Pancreas (tissue), 10 donors: ENCODE results near the gene RPS6KC1. TPM values are rescaled to one million over a fixed set of nuclear protein-coding genes. Genes with fewer than 3 reads are reported as not detected.

Experiments used
- ATAC-seq, 4 donors: fragments of 200-7000 bp; cut with Tn5 transposase; one replicate each; pipeline versions ENCODE4 v1.8.0 to v1.9.1; 2020; ENCODE audit warnings: mild to moderate bottlenecking in 4 of 4, moderate library complexity in 4 of 4
- DNase-seq, 6 donors: peaks; one replicate each; pipeline ENCODE4 v3.0.0-alpha.2; 2020
- FAIRE-seq: peaks from 2 replicates; lab custom pipeline; 2012; peaks lifted over from hg19 to GRCh38; lab: Jason Lieb, UNC
- H3K27ac ChIP-seq, 4 donors: fragments of 200-600 bp; sonication (generic); 1 replicate in 3 of 4; 2 replicates in 1 of 4; pipeline versions ENCODE4 v1.5.0 to v1.8.0; 2020
- H3K27me3 ChIP-seq, 4 donors: fragments of 200-600 bp; one replicate each; pipeline ENCODE4 v1.8.0; 2021
- H3K36me3 ChIP-seq, 3 donors: fragments of 200-600 bp; sonication (generic) in 1 of 3; one replicate each; pipeline versions ENCODE4 v1.5.0 to v1.8.0; 2020 to 2021
- H3K4me1 ChIP-seq, 3 donors: fragments of 200-600 bp; one replicate each; pipeline ENCODE4 v1.8.0; 2021
- H3K4me3 ChIP-seq, 4 donors: fragments of 200-600 bp; sonication (generic) in 2 of 4; one replicate each; pipeline versions ENCODE4 v1.5.0 to v1.8.0; 2020 to 2021
- H3K9me3 ChIP-seq, 4 donors: fragments of 200-600 bp; one replicate each; pipeline ENCODE4 v1.8.0; 2021
- WGBS, 2 donors: extraction: QIAGEN DNeasy Blood & Tissue Kit; methylation state at CpG; one replicate each; pipeline ENCODE4 v1.1.7; 2013; 5-methylcytosine and 5-hydroxymethylcytosine counted together
- intact Hi-C, 3 donors: fragments of 100-400 bp; cut with DNase I; formaldehyde crosslinking; loops; one replicate each; pipeline versions ENCODE4 v1.11.1 to v1.14.2; 2022
- polyA plus RNA-seq, 2 donors: library from polyadenylated mRNA; stranded (reverse); fragments of 200-250 nt; gene quantifications; one replicate each; pipeline ENCODE4 v1.2.3, GENCODE V29; 2013
- total RNA-seq, 6 donors: library from RNA; stranded (reverse); fragmentation: NEBNext Ultra II Directional in 4 of 6; extraction: Animal tissue kit (Norgen Biotek cat#: 25700) in 4 of 6; gene quantifications; one replicate each; pipeline versions ENCODE4 v1.2.1 to v1.2.4, GENCODE V29; 2021 to 2023
- TF ChIP-seq, protein P1 (sequence below), 4 donors: fragments of 200-600 bp; sonication (generic) in 3 of 4; IDR thresholded peaks; one replicate each; pipeline versions ENCODE4 v1.5.0 to v1.8.0; 2021; ENCODE audit warnings: antibody characterized with exemption in 4 of 4
- donor health status: healthy with polysubstance abuse.
- donor health status: DM: no; HTN: no; CAD: no; lungs with moderate emphysema.
- donor health status: DM: no; HTN: no; CAD: no.
- donor health status: control.
- donor health status: control.
- donor health status: Bipolar disorder and iron deficiency.
- donor health status: DM: yes; HTN: yes; CAD: no.
- donor health status: DM: no; HTN: no; CAD: no.
- donor health status: DM: no; HTN: no; CAD: no.
- donor health status: DM: yes; HTN: yes; CAD: no.

RPS6KC1 gene
- total and polyA plus RNA-seq, 8 donors, result 2.3 to 11.4 (median 7.0) TPM

DNA sequence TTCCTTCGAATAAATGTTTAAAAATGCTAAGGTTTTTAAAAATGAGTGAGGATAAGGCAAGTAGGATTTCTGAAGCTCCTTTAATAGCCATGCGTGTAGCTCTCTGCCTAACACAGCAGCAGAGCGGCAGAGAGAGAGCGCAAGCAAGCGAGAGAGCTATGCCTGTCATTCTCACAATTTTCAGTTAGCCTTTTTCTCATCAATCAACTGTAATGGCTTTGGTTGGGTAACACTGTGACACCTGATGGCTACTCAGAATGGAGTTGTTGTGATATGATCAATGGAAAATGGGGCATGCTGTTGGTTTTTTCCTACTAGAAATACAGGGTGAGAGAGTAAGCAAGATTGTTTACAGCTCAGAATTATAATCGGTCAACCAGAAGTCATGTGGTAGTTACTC is 198.4 kb downstream of the RPS6KC1 start:
- H3K9me3 ChIP-seq, result no peaks in the 10 kb centered on the region
- no peak overlapping the region for H3K27ac ChIP-seq
- H3K36me3 ChIP-seq, result no peaks in the 10 kb centered on the region
- FAIRE-seq (no peak), ATAC-seq (no peak), DNase-seq (no peak)
- 96 to 99% methylated on average over 6 of the region's 6 CpGs for WGBS, 2 donors
- no peak overlapping the region for H3K4me3 ChIP-seq
- H3K4me1 ChIP-seq, result peaks cover 4 to 16% (median 12%) of the 10 kb centered on the region in 3 donors
- TF ChIP-seq, protein P1, sequence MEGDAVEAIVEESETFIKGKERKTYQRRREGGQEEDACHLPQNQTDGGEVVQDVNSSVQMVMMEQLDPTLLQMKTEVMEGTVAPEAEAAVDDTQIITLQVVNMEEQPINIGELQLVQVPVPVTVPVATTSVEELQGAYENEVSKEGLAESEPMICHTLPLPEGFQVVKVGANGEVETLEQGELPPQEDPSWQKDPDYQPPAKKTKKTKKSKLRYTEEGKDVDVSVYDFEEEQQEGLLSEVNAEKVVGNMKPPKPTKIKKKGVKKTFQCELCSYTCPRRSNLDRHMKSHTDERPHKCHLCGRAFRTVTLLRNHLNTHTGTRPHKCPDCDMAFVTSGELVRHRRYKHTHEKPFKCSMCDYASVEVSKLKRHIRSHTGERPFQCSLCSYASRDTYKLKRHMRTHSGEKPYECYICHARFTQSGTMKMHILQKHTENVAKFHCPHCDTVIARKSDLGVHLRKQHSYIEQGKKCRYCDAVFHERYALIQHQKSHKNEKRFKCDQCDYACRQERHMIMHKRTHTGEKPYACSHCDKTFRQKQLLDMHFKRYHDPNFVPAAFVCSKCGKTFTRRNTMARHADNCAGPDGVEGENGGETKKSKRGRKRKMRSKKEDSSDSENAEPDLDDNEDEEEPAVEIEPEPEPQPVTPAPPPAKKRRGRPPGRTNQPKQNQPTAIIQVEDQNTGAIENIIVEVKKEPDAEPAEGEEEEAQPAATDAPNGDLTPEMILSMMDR (IDR thresholded peaks at IDR 0.05), result no peak
- intact Hi-C loops, result loop anchor here in 1 of 3 donors (10.0 kb wide), 1 partner anchor 875 kb away; no protein-coding TSS in a partner anchor
- no peaks in the 10 kb centered on the region for H3K27me3 ChIP-seq

DNA sequence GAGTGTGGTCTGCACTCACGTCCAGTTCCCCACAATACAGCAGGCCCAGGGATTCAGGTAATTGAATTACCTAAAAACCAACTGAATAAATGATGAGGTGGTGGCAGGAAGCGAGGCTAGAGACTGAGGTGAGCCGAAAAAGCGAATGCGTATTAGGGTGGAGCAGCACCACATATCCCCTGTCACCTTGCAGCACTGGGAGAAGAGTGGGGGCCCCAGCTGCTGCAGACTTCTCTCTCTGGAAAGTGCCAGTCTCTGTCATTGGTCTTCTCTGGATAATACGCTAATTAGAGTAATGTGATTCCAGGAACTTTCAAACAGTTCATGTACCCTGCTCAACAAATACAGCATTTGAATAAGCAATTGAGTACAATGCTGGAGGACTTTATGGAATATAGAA is 199.0 kb downstream of the RPS6KC1 start:
- peaks cover 4 to 16% (median 12%) of the 10 kb centered on the region in 3 donors for H3K4me1 ChIP-seq
- intact Hi-C loops, result no loop called here
- no peak overlapping the region for H3K4me3 ChIP-seq
- FAIRE-seq (no peak), ATAC-seq (no peak), DNase-seq (no peak)
- no peaks in the 10 kb centered on the region for H3K27me3 ChIP-seq
- TF ChIP-seq, protein P1 (IDR thresholded peaks at IDR 0.05), result no peak
- no peaks in the 10 kb centered on the region for H3K36me3 ChIP-seq
- H3K9me3 ChIP-seq, result no peaks in the 10 kb centered on the region
- no peak overlapping the region for H3K27ac ChIP-seq
- WGBS, 2 donors, result 98% methylated on average over 6 of the region's 6 CpGs

DNA sequence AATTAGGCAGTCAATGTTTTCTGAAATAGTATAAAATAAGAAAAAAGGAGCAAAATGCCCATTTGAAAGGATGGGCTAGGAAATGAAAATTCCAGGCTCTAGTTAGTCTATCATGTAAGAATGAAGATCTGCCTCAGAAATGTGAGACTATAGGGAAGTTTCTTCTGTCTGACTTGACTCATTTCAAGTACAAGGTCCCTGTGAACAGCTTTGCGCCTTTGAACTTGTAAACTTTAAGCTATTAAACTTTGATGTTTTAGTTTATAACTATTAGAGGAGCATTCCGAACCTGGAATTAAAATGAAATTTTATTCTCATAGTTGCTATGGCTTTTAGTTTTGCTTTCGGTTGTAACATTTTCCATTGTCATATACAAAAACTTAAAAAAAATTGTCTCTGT is 199.4 kb downstream of the RPS6KC1 start:
- H3K27ac ChIP-seq, result no peak overlapping the region
- no peak overlapping the region for H3K4me3 ChIP-seq
- no peak for FAIRE-seq
- TF ChIP-seq, protein P1 (IDR thresholded peaks at IDR 0.05), result no peak
- 97 to 98% methylated on average over 3 of the region's 3 CpGs for WGBS, 2 donors
- no peaks in the 10 kb centered on the region for H3K27me3 ChIP-seq
- intact Hi-C loops, result no loop called here
- no peak for DNase-seq
- ATAC-seq, result no peak
- H3K36me3 ChIP-seq, result no peaks in the 10 kb centered on the region
- H3K9me3 ChIP-seq, result no peaks in the 10 kb centered on the region
- peaks cover 4 to 16% (median 12%) of the 10 kb centered on the region in 3 donors for H3K4me1 ChIP-seq

DNA sequence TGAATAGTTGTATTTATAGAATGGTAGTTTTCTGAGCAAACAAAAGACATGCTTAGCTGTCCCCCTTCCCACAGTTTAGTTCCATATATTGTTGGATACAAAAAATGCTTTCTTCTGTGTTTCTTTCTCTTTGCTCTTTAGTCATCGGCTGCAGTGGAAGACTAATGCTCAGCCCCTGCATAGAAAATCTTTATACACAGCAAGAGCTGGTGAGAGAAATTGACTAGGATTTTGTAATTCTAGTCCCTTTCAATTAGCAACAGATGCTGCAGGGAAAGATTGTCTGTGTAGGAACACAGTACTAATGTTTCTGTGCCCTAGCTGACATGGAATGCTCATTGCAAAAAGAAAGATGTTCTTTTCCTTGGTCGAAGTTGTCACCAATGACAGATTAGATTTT is 200.9 kb downstream of the RPS6KC1 start:
- TF ChIP-seq, protein P1 (IDR thresholded peaks at IDR 0.05), result no peak
- ATAC-seq, result no peak
- no peak overlapping the region for H3K27ac ChIP-seq
- no peak for DNase-seq
- WGBS, 2 donors, result 72% methylated on average over 2 of the region's 2 CpGs
- H3K4me3 ChIP-seq, result no peak overlapping the region
- no peaks in the 10 kb centered on the region for H3K9me3 ChIP-seq
- intact Hi-C loops, result no loop called here
- no peak for FAIRE-seq
- no peaks in the 10 kb centered on the region for H3K27me3 ChIP-seq
- H3K36me3 ChIP-seq, result no peaks in the 10 kb centered on the region
- peaks cover 4 to 16% (median 12%) of the 10 kb centered on the region in 3 donors for H3K4me1 ChIP-seq

DNA sequence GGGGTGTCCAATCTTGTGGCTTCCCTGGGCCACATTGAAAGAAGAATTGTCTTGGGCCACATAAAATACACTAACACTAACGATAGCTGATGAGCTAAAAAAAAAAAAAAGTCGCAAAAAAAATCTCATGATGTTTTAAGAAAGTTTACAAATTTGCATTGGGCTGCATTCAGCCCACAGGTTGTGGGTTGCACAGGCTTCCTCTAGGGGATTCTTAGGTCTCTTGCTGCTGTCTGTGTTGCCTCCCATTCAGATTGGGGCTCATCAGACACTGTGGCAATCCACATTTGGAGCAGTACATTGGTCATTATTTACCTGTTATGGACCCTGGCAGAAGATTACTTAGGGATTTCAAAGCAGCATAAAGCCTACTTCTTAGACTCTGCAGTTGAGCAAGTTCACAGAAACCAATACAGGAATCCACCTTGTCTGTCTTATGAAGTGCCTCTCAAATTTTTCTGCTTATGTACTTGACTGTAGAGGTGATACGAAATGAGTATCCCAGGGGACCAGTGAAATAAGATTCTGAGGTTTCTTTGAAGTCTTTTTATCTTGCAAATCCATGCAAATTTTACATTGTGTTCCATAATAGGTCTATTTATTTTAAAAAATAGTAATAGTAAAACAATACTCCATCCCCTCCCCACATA is 205.5 kb downstream of the RPS6KC1 start:
- DNase-seq (no peak), ATAC-seq (no peak), FAIRE-seq (no peak)
- no peaks in the 10 kb centered on the region for H3K27me3 ChIP-seq
- H3K36me3 ChIP-seq, result no peaks in the 10 kb centered on the region
- no peak overlapping the region for H3K4me3 ChIP-seq
- WGBS, 2 donors, result 96 to 97% methylated on average over 3 of the region's 3 CpGs
- H3K27ac ChIP-seq, result no peak overlapping the region
- no peaks in the 10 kb centered on the region for H3K4me1 ChIP-seq
- intact Hi-C loops, result no loop called here
- no peaks in the 10 kb centered on the region for H3K9me3 ChIP-seq
- TF ChIP-seq, protein P1 (IDR thresholded peaks at IDR 0.05), result no peak
